ENCODE results near the gene TCF25. TPM values are rescaled to one million over a fixed set of nuclear protein-coding genes. Genes with fewer than 3 reads are reported as not detected.

Gene TCF25
- total RNA-seq, 2 experiments from 2014 or later = 306 to 307 TPM

GRCh38 chr16:89906140-89907025, 33.0 kb downstream of the TCF25 start:
- DNase-seq (peak in 2 of 14 experiments; percentile 2 to 26), ATAC-seq (ENCODE audit: poor library complexity) (no peak)
- Histone ChIP-seq H3K4me3 (ENCODE audit: low read length) (no peak overlapping the region), H3K27ac (ENCODE audit: low read depth in 1 of 2, low read length in 2 of 2) (no peak overlapping the region), H3K36me3 (ENCODE audit: insufficient read depth, low read length) (peaks cover 61% of the 10 kb centered on the region), H3K4me1 (ENCODE audit: insufficient read depth, low read length) (peaks cover 11% of the 10 kb centered on the region), H3K27me3 (ENCODE audit: control insufficient read depth in 1 of 2, insufficient read depth in 2 of 2, low read length in 2 of 2) (no peaks in the 10 kb centered on the region), H3K9me3 (ENCODE audit: control insufficient read depth in 1 of 2, insufficient read depth in 1 of 2, low read length in 2 of 2) (no peaks in the 10 kb centered on the region)
- ChIA-PET CTCF (no interaction called here), POLR2A (interaction anchor here (0.9 to 1.6 kb wide), 2 partner anchors 13 to 207 kb away, joined by 3 to 4 read pairs; partner anchors contain the start of gene MC1R)
- Mint-ChIP-seq H3K27me3 (no peaks in the 10 kb centered on the region), H3K36me3 (ENCODE audit: low read depth) (peaks cover 56% of the 10 kb centered on the region), H3K4me1 (ENCODE audit: low read depth) (peaks cover 3% of the 10 kb centered on the region), H3K4me3 (no peak overlapping the region), H3K9me3 (no peaks in the 10 kb centered on the region), H3K27ac (no peak overlapping the region)
- no peak for TF ChIP-seq CTCF (IDR thresholded peaks at IDR 0.05)
- intact Hi-C loops (cut with DNase I, micrococcal nuclease) = no loop called here

- Mint-ChIP-seq H3K4me3 (no peak overlapping the region), H3K27ac (no peak overlapping the region), H3K27me3 (no peaks in the 10 kb centered on the region), H3K4me1 (ENCODE audit: low read depth) (peaks cover 3% of the 10 kb centered on the region), H3K9me3 (no peaks in the 10 kb centered on the region), H3K36me3 (ENCODE audit: low read depth) (peaks cover 58% of the 10 kb centered on the region)
- no peak overlapping the region for H3K4me3 ChIP-seq (ENCODE audit: low read length)
- no peaks in the 10 kb centered on the region for H3K9me3 ChIP-seq (ENCODE audit: control insufficient read depth in 1 of 2, insufficient read depth in 1 of 2, low read length in 2 of 2)
- peak in 1 of 14 experiments; percentile 33 for DNase-seq
- intact Hi-C loops (cut with DNase I, micrococcal nuclease) = no loop called here
- no peak overlapping the region for H3K27ac ChIP-seq (ENCODE audit: low read depth in 1 of 2, low read length in 2 of 2)
- no peak for ATAC-seq (ENCODE audit: poor library complexity)
- POLR2A ChIA-PET = interaction anchor here (0.9 to 1.6 kb wide), 3 partner anchors 12 to 207 kb away, joined by 3 to 6 read pairs (median 4); partner anchors contain the start of genes MC1R and TCF25
- CTCF ChIA-PET = interaction anchor here (1.2 to 1.4 kb wide), 2 partner anchors 11 to 208 kb away, joined by 3 to 6 read pairs; partner anchors contain the start of gene MC1R
- peaks cover 63% of the 10 kb centered on the region for H3K36me3 ChIP-seq (ENCODE audit: insufficient read depth, low read length)
- H3K4me1 ChIP-seq (ENCODE audit: insufficient read depth, low read length) = peaks cover 11% of the 10 kb centered on the region
- no peak for TF ChIP-seq CTCF (IDR thresholded peaks at IDR 0.05)
- no peaks in the 10 kb centered on the region for H3K27me3 ChIP-seq (ENCODE audit: control insufficient read depth in 1 of 2, insufficient read depth in 2 of 2, low read length in 2 of 2)
Observed at GRCh38 chr16:89907055-89907814, 33.8 kb downstream of the TCF25 start.

DNA sequence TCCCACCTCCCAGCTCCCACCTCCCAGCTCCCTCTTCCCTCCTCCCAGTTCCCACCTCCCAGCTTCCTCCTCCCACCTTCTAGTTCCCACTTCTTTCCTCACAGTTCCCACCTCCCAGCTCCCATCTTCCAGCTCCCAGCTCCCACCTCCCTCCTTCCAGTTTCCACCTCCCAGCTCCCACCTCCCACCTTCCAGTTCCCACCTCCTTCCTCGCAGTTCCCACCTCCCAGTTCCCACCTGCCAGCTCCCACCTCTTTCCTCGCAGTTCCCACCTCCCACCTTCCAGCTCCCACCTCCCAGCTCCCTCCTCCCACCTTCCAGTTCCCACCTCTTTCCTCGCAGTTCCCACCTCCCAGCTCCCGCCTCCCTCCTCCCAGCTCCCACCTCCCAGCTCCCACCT, 34.8 kb downstream of the TCF25 start:
- H3K4me3 ChIP-seq (ENCODE audit: low read length) = no peak overlapping the region
- no peak overlapping the region for H3K27ac ChIP-seq (ENCODE audit: low read depth in 1 of 2, low read length in 2 of 2)
- no peaks in the 10 kb centered on the region for H3K9me3 Mint-ChIP-seq
- no peak for TF ChIP-seq CTCF (IDR thresholded peaks at IDR 0.05)
- H3K9me3 ChIP-seq (ENCODE audit: control insufficient read depth in 1 of 2, insufficient read depth in 1 of 2, low read length in 2 of 2) = no peaks in the 10 kb centered on the region
- no peak overlapping the region for H3K27ac Mint-ChIP-seq
- peaks cover 3% of the 10 kb centered on the region for H3K4me1 Mint-ChIP-seq (ENCODE audit: low read depth)
- POLR2A ChIA-PET = interaction anchor here (0.9 to 1.6 kb wide), 2 partner anchors 35 to 208 kb away, joined by 4 to 6 read pairs; partner anchors contain the start of gene TCF25
- no peak for DNase-seq
- CTCF ChIA-PET = interaction anchor here (1.2 to 1.4 kb wide), 3 partner anchors 10 to 209 kb away, joined by 3 to 6 read pairs (median 3); partner anchors contain the start of gene MC1R
- peaks cover 53% of the 10 kb centered on the region for H3K36me3 Mint-ChIP-seq (ENCODE audit: low read depth)
- H3K27me3 ChIP-seq (ENCODE audit: control insufficient read depth in 1 of 2, insufficient read depth in 2 of 2, low read length in 2 of 2) = no peaks in the 10 kb centered on the region
- H3K4me3 Mint-ChIP-seq = no peak overlapping the region
- H3K36me3 ChIP-seq (ENCODE audit: insufficient read depth, low read length) = peaks cover 58% of the 10 kb centered on the region
- H3K27me3 Mint-ChIP-seq = no peaks in the 10 kb centered on the region
- H3K4me1 ChIP-seq (ENCODE audit: insufficient read depth, low read length) = peaks cover 11% of the 10 kb centered on the region
- intact Hi-C loops (cut with DNase I, micrococcal nuclease) = no loop called here
- ATAC-seq (ENCODE audit: poor library complexity) = no peak
